HepG2 (cell line): ENCODE data around the gene MYL6B. TPM values are rescaled to one million over a fixed set of nuclear protein-coding genes. Genes with fewer than 3 reads are reported as not detected.
A peak's percentile ranks its signal among the peaks of the same experiment; 100 is the strongest.

Experiments used
- ARNT2 ChIP-seq: sonication (generic); formaldehyde crosslinking; IDR thresholded peaks from 2 replicates; pipeline ENCODE4 v1.8.0; 2022; ENCODE audit warnings: mild to moderate bottlenecking, low read depth, missing genetic modification reagents, moderate library complexity
- CC2D1A ChIP-seq: sonication (generic); formaldehyde crosslinking; IDR thresholded peaks from 2 replicates; pipeline ENCODE4 v1.8.1; 2023; ENCODE audit warnings: mild to moderate bottlenecking, missing genetic modification reagents
- ERF ChIP-seq: IDR thresholded peaks from 2 replicates; pipeline ENCODE4 v1.6.1; 2018; ENCODE audit warnings: missing biosample characterization, missing genetic modification reagents
- ETV6 ChIP-seq: sonication (generic); formaldehyde crosslinking; conservative IDR thresholded peaks from 2 replicates; pipeline ENCODE4 v1.4.0; 2020; ENCODE audit warnings: missing genetic modification reagents
- FOXJ3 ChIP-seq: sonication (generic); formaldehyde crosslinking; IDR thresholded peaks from 2 replicates; pipeline ENCODE4 v1.4.0; 2020; ENCODE audit warnings: missing genetic modification reagents, mild to moderate bottlenecking, borderline replicate concordance
- GTF3A ChIP-seq: sonication (generic); formaldehyde crosslinking; conservative IDR thresholded peaks from 2 replicates; pipeline ENCODE4 v1.4.0; 2020; ENCODE audit warnings: mild to moderate bottlenecking, missing genetic modification reagents
- HDAC2 ChIP-seq: sonication (generic); formaldehyde crosslinking; IDR thresholded peaks from 2 replicates; pipeline ENCODE4 v1.4.0; 2020; ENCODE audit warnings: missing genetic modification reagents
- KDM3A ChIP-seq: IDR thresholded peaks from 2 replicates; pipeline ENCODE4 v1.6.1; 2018; ENCODE audit warnings: low read depth, missing compliant biosample characterization
- MTF2 ChIP-seq: sonication (generic); formaldehyde crosslinking; IDR thresholded peaks from 2 replicates; pipeline ENCODE4 v1.5.0; 2020; ENCODE audit warnings: missing genetic modification reagents, borderline replicate concordance
- NFYB ChIP-seq: sonication (generic); formaldehyde crosslinking; IDR thresholded peaks from 2 replicates; pipeline ENCODE4 v1.4.0; 2020; ENCODE audit warnings: missing genetic modification reagents
- SALL1 ChIP-seq: sonication (generic); formaldehyde crosslinking; IDR thresholded peaks from 2 replicates; pipeline ENCODE4 v1.8.0; 2022; ENCODE audit warnings: mild to moderate bottlenecking, missing genetic modification reagents
- SP2 ChIP-seq: sonication (generic); formaldehyde crosslinking; IDR thresholded peaks from 2 replicates; pipeline ENCODE4 v1.5.1; 2020; ENCODE audit warnings: mild to moderate bottlenecking, missing genetic modification reagents
- TAF1 ChIP-seq: sonication (generic); formaldehyde crosslinking; IDR thresholded peaks from 2 replicates; pipeline ENCODE4 v1.4.0; 2020; ENCODE audit warnings: missing genetic modification reagents
- TBX2 ChIP-seq: sonication (generic); formaldehyde crosslinking; IDR thresholded peaks from 2 replicates; pipeline ENCODE4 v1.5.0; 2020; ENCODE audit warnings: missing genetic modification reagents, mild to moderate bottlenecking, borderline replicate concordance
- TBX3 ChIP-seq: fragments of 450-650 bp; IDR thresholded peaks from 2 replicates; pipeline ENCODE4 v1.6.1; 2017; ENCODE audit warnings: antibody characterized with exemption, mild to moderate bottlenecking, inconsistent platforms, borderline replicate concordance
- YY1 ChIP-seq: IDR thresholded peaks from 2 replicates; pipeline ENCODE4 v1.6.1; 2011; ENCODE audit warnings: low read length, low read depth, moderate library complexity, mild to moderate bottlenecking; ENCODE audit not compliant: insufficient read depth, insufficient replicate concordance
- ZBTB20 ChIP-seq: sonication (generic); formaldehyde crosslinking; IDR thresholded peaks from 2 replicates; pipeline ENCODE4 v1.8.1; 2023; ENCODE audit warnings: missing genetic modification reagents, low read depth, mild to moderate bottlenecking, borderline replicate concordance
- ZBTB7A ChIP-seq: sonication (generic); formaldehyde crosslinking; IDR thresholded peaks from 2 replicates; pipeline ENCODE4 v1.8.0; 2022; ENCODE audit warnings: mild to moderate bottlenecking, missing genetic modification reagents
- ZMYM3 ChIP-seq: sonication (generic); formaldehyde crosslinking; IDR thresholded peaks from 2 replicates; pipeline ENCODE4 v1.5.1; 2020; ENCODE audit warnings: mild to moderate bottlenecking, missing genetic modification reagents
- ZNF253 ChIP-seq: sonication (generic); formaldehyde crosslinking; IDR thresholded peaks from 2 replicates; pipeline ENCODE4 v1.8.0; 2022; ENCODE audit warnings: mild to moderate bottlenecking, missing genetic modification reagents, borderline replicate concordance
- ZNF292 ChIP-seq: sonication (generic); formaldehyde crosslinking; IDR thresholded peaks from 2 replicates; pipeline ENCODE4 v1.8.1; 2022; ENCODE audit warnings: mild to moderate bottlenecking, low read depth, missing genetic modification reagents, borderline replicate concordance
- ZNF451 ChIP-seq: sonication (generic); formaldehyde crosslinking; IDR thresholded peaks from 2 replicates; pipeline ENCODE4 v1.5.0; 2020; ENCODE audit warnings: mild to moderate bottlenecking, missing genetic modification reagents
- ZNF746 ChIP-seq: sonication (generic); formaldehyde crosslinking; IDR thresholded peaks from 2 replicates; pipeline ENCODE4 v1.8.0; 2022; ENCODE audit warnings: mild to moderate bottlenecking, missing genetic modification reagents
- ZNF75D ChIP-seq: sonication (generic); formaldehyde crosslinking; IDR thresholded peaks from 2 replicates; pipeline ENCODE4 v1.8.1; 2023; ENCODE audit warnings: missing genetic modification reagents, mild to moderate bottlenecking, borderline replicate concordance
- ZNF777 ChIP-seq: sonication (generic); formaldehyde crosslinking; IDR thresholded peaks from 2 replicates; pipeline ENCODE4 v1.4.0; 2020; ENCODE audit warnings: missing genetic modification reagents
- polyA plus RNA-seq, 8 experiments: library from polyadenylated mRNA; depleted of rRNA in 3 of 8; stranded (reverse) in 7 of 8; unstranded in 1 of 8; fragments of >200 nt; fragmentation: Illumina TruSeq in 4 of 8; extraction: Trizol in 4 of 8; gene quantifications; 2 replicates each; pipeline versions ENCODE4 v1.2.1 to v1.2.3, GENCODE V29; 2011 to 2016; ENCODE audit warnings: low read depth in 4 of 8, missing spikeins in 1 of 8, mixed read lengths in 1 of 8; ENCODE audit not compliant: insufficient read depth in 1 of 8
- total RNA-seq, 5 experiments: library from RNA; depleted of rRNA; stranded (reverse); fragments of >200 nt; fragmentation: Illumina TruSeq; extraction: Trizol; gene quantifications; 2 replicates each; pipeline ENCODE4 v1.2.3, GENCODE V29; 2016; ENCODE audit warnings: low read depth in 1 of 5
- TF ChIP-seq, protein P1 (sequence below): sonication (generic); formaldehyde crosslinking; IDR thresholded peaks from 2 replicates; pipeline ENCODE4 v1.5.0; 2020; ENCODE audit warnings: mild to moderate bottlenecking, missing genetic modification reagents, moderate library complexity
- TF ChIP-seq, protein P2 (sequence below): sonication (generic); formaldehyde crosslinking; IDR thresholded peaks from 2 replicates; pipeline ENCODE4 v1.4.0; 2020; ENCODE audit warnings: missing genetic modification reagents

The MYL6B gene
- total and polyA plus RNA-seq, 2 of the 13 experiments (the other 11 are each of a cell fraction or from before 2014, with no cell fraction given): 75.7 to 88.7 TPM

DNA sequence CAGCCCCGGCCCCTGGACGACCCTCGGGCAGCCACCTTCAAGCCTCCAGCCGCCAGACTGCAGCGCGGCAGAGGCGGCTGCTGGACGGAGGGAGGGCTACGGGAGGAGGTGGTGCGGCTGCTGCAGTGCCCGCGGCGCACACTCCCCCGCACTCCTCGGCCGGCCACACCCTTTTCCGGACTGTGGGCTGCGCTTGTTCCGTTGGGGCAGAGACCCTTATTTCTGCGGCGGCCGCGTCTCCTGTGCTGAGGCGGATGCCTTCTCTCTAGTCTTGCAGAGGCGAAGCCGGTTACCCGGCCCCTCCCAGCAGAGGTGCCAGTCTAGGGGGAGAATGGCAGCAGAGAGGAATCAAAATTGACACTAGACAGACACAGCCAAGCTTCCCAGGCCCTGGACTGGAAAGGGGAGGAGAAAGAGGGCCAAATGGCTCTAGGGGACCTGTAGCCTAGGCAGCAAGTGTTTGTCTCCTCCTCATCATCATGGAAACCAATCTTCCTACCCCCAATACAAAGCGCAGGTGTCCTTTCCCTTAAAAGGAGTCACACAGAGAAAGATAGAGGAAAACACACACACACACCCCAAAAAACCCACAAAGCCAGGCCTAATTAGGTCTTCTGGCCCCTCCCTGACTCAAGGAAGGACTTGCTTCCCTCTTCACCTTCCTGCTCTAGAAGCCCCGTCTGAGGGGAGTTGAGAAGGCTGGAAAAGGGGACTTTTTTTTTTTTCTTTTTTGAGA is 23.0 kb upstream of the MYL6B start (continued):
- TF ChIP-seq, protein P1, sequence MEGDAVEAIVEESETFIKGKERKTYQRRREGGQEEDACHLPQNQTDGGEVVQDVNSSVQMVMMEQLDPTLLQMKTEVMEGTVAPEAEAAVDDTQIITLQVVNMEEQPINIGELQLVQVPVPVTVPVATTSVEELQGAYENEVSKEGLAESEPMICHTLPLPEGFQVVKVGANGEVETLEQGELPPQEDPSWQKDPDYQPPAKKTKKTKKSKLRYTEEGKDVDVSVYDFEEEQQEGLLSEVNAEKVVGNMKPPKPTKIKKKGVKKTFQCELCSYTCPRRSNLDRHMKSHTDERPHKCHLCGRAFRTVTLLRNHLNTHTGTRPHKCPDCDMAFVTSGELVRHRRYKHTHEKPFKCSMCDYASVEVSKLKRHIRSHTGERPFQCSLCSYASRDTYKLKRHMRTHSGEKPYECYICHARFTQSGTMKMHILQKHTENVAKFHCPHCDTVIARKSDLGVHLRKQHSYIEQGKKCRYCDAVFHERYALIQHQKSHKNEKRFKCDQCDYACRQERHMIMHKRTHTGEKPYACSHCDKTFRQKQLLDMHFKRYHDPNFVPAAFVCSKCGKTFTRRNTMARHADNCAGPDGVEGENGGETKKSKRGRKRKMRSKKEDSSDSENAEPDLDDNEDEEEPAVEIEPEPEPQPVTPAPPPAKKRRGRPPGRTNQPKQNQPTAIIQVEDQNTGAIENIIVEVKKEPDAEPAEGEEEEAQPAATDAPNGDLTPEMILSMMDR (CRISPR knock-in tag): no peak; the same call in 1 of the 2 replicates
- peak; percentile 43; the same call in 1 of the 2 replicates for TF ChIP-seq SALL1 (CRISPR knock-in tag)
- TF ChIP-seq ZNF292 (CRISPR knock-in tag): peak; percentile 34; the same call in 1 of the 2 replicates
- 0 out of 2 replicates have a peak, but pooled peaks have one; percentile 42 for TF ChIP-seq ARNT2
- no peak for TF ChIP-seq TBX3
- 0 out of 2 replicates have a peak, but pooled peaks have one; percentile 31 for TF ChIP-seq KDM3A (CRISPR knock-in tag)
- 0 out of 2 replicates have a peak, but pooled peaks have one; percentile 39 for TF ChIP-seq ZNF746 (CRISPR knock-in tag)
- TF ChIP-seq ZBTB20 (CRISPR knock-in tag): no peak
- TF ChIP-seq MTF2 (CRISPR knock-in tag): no peak
- TF ChIP-seq ZNF777: no peak
- TF ChIP-seq ERF (CRISPR knock-in tag): 0 out of 2 replicates have a peak, but pooled peaks have one; percentile 59
- no peak for TF ChIP-seq SP2 (CRISPR knock-in tag)
- TF ChIP-seq FOXJ3: no peak
- TF ChIP-seq TAF1 (CRISPR knock-in tag): peak; percentile 62; the same call in 1 of the 2 replicates
- TF ChIP-seq YY1: no peak
- TF ChIP-seq ZNF253 (CRISPR knock-in tag): no peak
- no peak for TF ChIP-seq CC2D1A (CRISPR knock-in tag)
- TF ChIP-seq ZNF75D (CRISPR knock-in tag): no peak
- no peak; the same call in 1 of the 2 replicates for TF ChIP-seq TBX2 (CRISPR knock-in tag)
- no peak for TF ChIP-seq GTF3A (CRISPR knock-in tag)
- TF ChIP-seq ZMYM3 (CRISPR knock-in tag): 0 out of 2 replicates have a peak, but pooled peaks have one; percentile 51
- TF ChIP-seq ETV6: no peak
- no peak for TF ChIP-seq ZNF451 (CRISPR knock-in tag)
- TF ChIP-seq HDAC2 (CRISPR knock-in tag): no peak
- 0 out of 2 replicates have a peak, but pooled peaks have one; percentile 21 for TF ChIP-seq ZBTB7A
- TF ChIP-seq, protein P2, sequence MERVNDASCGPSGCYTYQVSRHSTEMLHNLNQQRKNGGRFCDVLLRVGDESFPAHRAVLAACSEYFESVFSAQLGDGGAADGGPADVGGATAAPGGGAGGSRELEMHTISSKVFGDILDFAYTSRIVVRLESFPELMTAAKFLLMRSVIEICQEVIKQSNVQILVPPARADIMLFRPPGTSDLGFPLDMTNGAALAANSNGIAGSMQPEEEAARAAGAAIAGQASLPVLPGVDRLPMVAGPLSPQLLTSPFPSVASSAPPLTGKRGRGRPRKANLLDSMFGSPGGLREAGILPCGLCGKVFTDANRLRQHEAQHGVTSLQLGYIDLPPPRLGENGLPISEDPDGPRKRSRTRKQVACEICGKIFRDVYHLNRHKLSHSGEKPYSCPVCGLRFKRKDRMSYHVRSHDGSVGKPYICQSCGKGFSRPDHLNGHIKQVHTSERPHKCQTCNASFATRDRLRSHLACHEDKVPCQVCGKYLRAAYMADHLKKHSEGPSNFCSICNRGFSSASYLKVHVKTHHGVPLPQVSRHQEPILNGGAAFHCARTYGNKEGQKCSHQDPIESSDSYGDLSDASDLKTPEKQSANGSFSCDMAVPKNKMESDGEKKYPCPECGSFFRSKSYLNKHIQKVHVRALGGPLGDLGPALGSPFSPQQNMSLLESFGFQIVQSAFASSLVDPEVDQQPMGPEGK (CRISPR knock-in tag): 0 out of 2 replicates have a peak, but pooled peaks have one; percentile 53
- no peak for TF ChIP-seq NFYB
